ENCODE data around the gene OSCP1.

Gene OSCP1

GRCh38 chr1:36463803-36464604 lies 13.8 kb upstream of the OSCP1 start, which contains the start of gene MRPS15:
TSS of gene MRPS15 (minus strand) at chr1:36464384. CDS start at chr1:36464275, 109 bp downstream.
- Histone ChIP-seq H3K27ac (peak within 1 kb of the TSS; percentile 76), H3K27me3 (replicated peaks) (no peaks in the 10 kb centered on the region), H3K4me3 (ENCODE audit: low read depth, low read length) (peak within 1 kb of the TSS; percentile 71), H3K36me3 (replicated peaks) (peaks cover 19% of the 10 kb centered on the region)
- DNase-seq: peak; percentile 97
- in situ Hi-C loops (cut with HindIII; ENCODE audit: low pct_ligation_motif_present, low sequenced_read_pairs): no loop called here
- no peak for TF ChIP-seq CTCF (IDR thresholded peaks at IDR 0.05; ENCODE audit: low read depth, low read length, missing control alignments)

GRCh38 chr1:36463463-36463802 lies 13.2 kb upstream of the OSCP1 start:
- TF ChIP-seq CTCF (IDR thresholded peaks at IDR 0.05; ENCODE audit: low read depth, low read length, missing control alignments): no peak
- H3K4me3 ChIP-seq (ENCODE audit: low read depth, low read length): peak overlapping the region; percentile 71
- peak overlapping the region; percentile 76 for H3K27ac ChIP-seq
- in situ Hi-C loops (cut with HindIII; ENCODE audit: low pct_ligation_motif_present, low sequenced_read_pairs): no loop called here
- DNase-seq: no peak
- H3K36me3 ChIP-seq (replicated peaks): peaks cover 19% of the 10 kb centered on the region
- no peaks in the 10 kb centered on the region for H3K27me3 ChIP-seq (replicated peaks)

GRCh38 chr1:36458910-36459309 lies 8.7 kb upstream of the OSCP1 start:
- H3K27me3 ChIP-seq (replicated peaks): no peaks in the 10 kb centered on the region
- TF ChIP-seq CTCF (IDR thresholded peaks at IDR 0.05; ENCODE audit: low read depth, low read length, missing control alignments): no peak
- in situ Hi-C loops (cut with HindIII; ENCODE audit: low pct_ligation_motif_present, low sequenced_read_pairs): no loop called here
- no peak for DNase-seq
- H3K4me3 ChIP-seq (ENCODE audit: low read depth, low read length): no peak overlapping the region
- peaks cover 49% of the 10 kb centered on the region for H3K36me3 ChIP-seq (replicated peaks)
- H3K27ac ChIP-seq: no peak overlapping the region

GRCh38 chr1:36457691-36458090 lies 7.4 kb upstream of the OSCP1 start:
- no peaks in the 10 kb centered on the region for H3K27me3 ChIP-seq (replicated peaks)
- no peak overlapping the region for H3K27ac ChIP-seq
- peaks cover 49% of the 10 kb centered on the region for H3K36me3 ChIP-seq (replicated peaks)
- no peak for TF ChIP-seq CTCF (IDR thresholded peaks at IDR 0.05; ENCODE audit: low read depth, low read length, missing control alignments)
- in situ Hi-C loops (cut with HindIII; ENCODE audit: low pct_ligation_motif_present, low sequenced_read_pairs): no loop called here
- DNase-seq: no peak
- no peak overlapping the region for H3K4me3 ChIP-seq (ENCODE audit: low read depth, low read length)

GRCh38 chr1:36456391-36456928 lies 6.2 kb upstream of the OSCP1 start:
- no peaks in the 10 kb centered on the region for H3K27me3 ChIP-seq (replicated peaks)
- DNase-seq: no peak
- no peak overlapping the region for H3K27ac ChIP-seq
- no peak for TF ChIP-seq CTCF (IDR thresholded peaks at IDR 0.05; ENCODE audit: low read depth, low read length, missing control alignments)
- in situ Hi-C loops (cut with HindIII; ENCODE audit: low pct_ligation_motif_present, low sequenced_read_pairs): no loop called here
- H3K4me3 ChIP-seq (ENCODE audit: low read depth, low read length): no peak overlapping the region
- peaks cover 44% of the 10 kb centered on the region for H3K36me3 ChIP-seq (replicated peaks)

Measured in brain microvascular endothelial cell (primary cell).